Stomach smooth muscle (tissue), 2 donors: ENCODE data around the gene CHST7.
"Not testable (repeated sequence)": the region's sequence is repeated elsewhere in the genome, so short reads cannot be mapped to it uniquely, and the experiment has no call there.

Source experiments
- H3K27ac ChIP-seq: one replicate; pipeline ENCODE4 v1.7.0; 2013; ENCODE audit warnings: mild to moderate bottlenecking, low read length, inconsistent platforms
- H3K27me3 ChIP-seq, 2 donors: one replicate each; pipeline ENCODE4 v1.7.0; 2013; ENCODE audit warnings: low read length in 2 of 2; ENCODE audit not compliant: insufficient read depth in 2 of 2, control insufficient read depth in 1 of 2
- H3K36me3 ChIP-seq, 2 donors: one replicate each; pipeline ENCODE4 v1.7.0; 2013; ENCODE audit warnings: low read length in 2 of 2; ENCODE audit not compliant: control insufficient read depth in 2 of 2, insufficient read depth in 2 of 2
- H3K4me1 ChIP-seq: one replicate; pipeline ENCODE4 v1.7.0; 2013; ENCODE audit warnings: low read length; ENCODE audit not compliant: control insufficient read depth, insufficient read depth
- H3K4me3 ChIP-seq, 2 donors: one replicate each; pipeline ENCODE4 v1.7.0; 2013; ENCODE audit warnings: low read length in 2 of 2
- H3K9ac ChIP-seq, 2 donors: one replicate each; pipeline ENCODE4 v1.7.0; 2013; ENCODE audit warnings: low read length in 2 of 2, mild to moderate bottlenecking in 1 of 2
- H3K9me3 ChIP-seq, 2 donors: one replicate each; pipeline ENCODE4 v1.7.0; 2013; ENCODE audit warnings: low read length in 2 of 2; ENCODE audit not compliant: control insufficient read depth in 2 of 2
- donor health status: healthy.
- donor health status: Pancreatic carcinoma.

CHST7 gene

GRCh38 chrX:46573331-46573891 is at the start of gene CHST7:
Gene CHST7 (plus strand): TSS chrX:46573765. CDS start chrX:46573932, 167 bp downstream.
- H3K4me1 ChIP-seq: peaks cover 16% of the 10 kb centered on the region
- peak within 1 kb of the TSS; percentile 49 to 75 for H3K4me3 ChIP-seq
- peak within 1 kb of the TSS in 1 of 2 donors; percentile 33 for H3K9ac ChIP-seq
- peak within 1 kb of the TSS; percentile 24 for H3K27ac ChIP-seq
- H3K9me3 ChIP-seq: no peaks in the 10 kb centered on the region
- peaks cover 8 to 14% of the 10 kb centered on the region in 2 donors for H3K27me3 ChIP-seq
- H3K36me3 ChIP-seq: no peaks in the 10 kb centered on the region

GRCh38 chrX:46528640-46529039 is 44.9 kb upstream of the CHST7 start:
- H3K9ac ChIP-seq, H3K36me3 ChIP-seq, H3K27me3 ChIP-seq, H3K4me3 ChIP-seq, H3K9me3 ChIP-seq, H3K4me1 ChIP-seq, H3K27ac ChIP-seq: not testable (repeated sequence)

- not testable (repeated sequence) for H3K27ac ChIP-seq, H3K4me3 ChIP-seq, H3K9ac ChIP-seq, H3K4me1 ChIP-seq, H3K9me3 ChIP-seq, H3K27me3 ChIP-seq, H3K36me3 ChIP-seq
Measured at GRCh38 chrX:46529740-46530403, 43.7 kb upstream of the CHST7 start.

- not testable (repeated sequence) for H3K9ac ChIP-seq, H3K9me3 ChIP-seq, H3K27ac ChIP-seq, H3K36me3 ChIP-seq, H3K4me1 ChIP-seq, H3K4me3 ChIP-seq, H3K27me3 ChIP-seq
Measured at GRCh38 chrX:46530404-46530908, 43.1 kb upstream of the CHST7 start.

GRCh38 chrX:46531442-46531841 is 42.1 kb upstream of the CHST7 start:
- Histone ChIP-seq H3K4me1 (no peaks in the 10 kb centered on the region), H3K9ac (no peak overlapping the region), H3K27me3 (no peaks in the 10 kb centered on the region), H3K36me3 (no peaks in the 10 kb centered on the region), H3K27ac (no peak overlapping the region), H3K4me3 (no peak overlapping the region), H3K9me3 (no peaks in the 10 kb centered on the region)

GRCh38 chrX:46543441-46543840 is 30.1 kb upstream of the CHST7 start:
- Histone ChIP-seq H3K36me3 (no peaks in the 10 kb centered on the region), H3K9ac (no peak overlapping the region), H3K27me3 (peaks cover 0 to 9% of the 10 kb centered on the region in 2 donors), H3K27ac (no peak overlapping the region), H3K9me3 (no peaks in the 10 kb centered on the region), H3K4me1 (peaks cover 6% of the 10 kb centered on the region), H3K4me3 (no peak overlapping the region)

GRCh38 chrX:46544527-46544926 is 29.0 kb upstream of the CHST7 start:
- not testable (repeated sequence) for H3K4me1 ChIP-seq, H3K9me3 ChIP-seq, H3K27me3 ChIP-seq, H3K27ac ChIP-seq, H3K36me3 ChIP-seq
- peak overlapping the region; percentile 82 for H3K4me3 ChIP-seq
- peak overlapping the region; percentile 90 to 93 for H3K9ac ChIP-seq

GRCh38 chrX:46545111-46546005 is 28.2 kb upstream of the CHST7 start, which contains the start of gene ZNF674:
Gene ZNF674 (minus strand): TSS chrX:46545421. CDS start chrX:46542087, 3,334 bp downstream.
- Histone ChIP-seq H3K27me3 (peaks cover 0 to 9% of the 10 kb centered on the region in 2 donors), H3K4me3 (peak within 1 kb of the TSS; percentile 82), H3K9me3 (no peaks in the 10 kb centered on the region)

GRCh38 chrX:46547857-46548256 is 25.7 kb upstream of the CHST7 start:
- H3K4me1 ChIP-seq: peaks cover 6% of the 10 kb centered on the region
- no peak overlapping the region for H3K9ac ChIP-seq
- peaks cover 0 to 9% of the 10 kb centered on the region in 2 donors for H3K27me3 ChIP-seq
- H3K9me3 ChIP-seq: no peaks in the 10 kb centered on the region
- no peaks in the 10 kb centered on the region for H3K36me3 ChIP-seq
- no peak overlapping the region for H3K27ac ChIP-seq
- no peak overlapping the region for H3K4me3 ChIP-seq

More at GRCh38 chrX:46545111-46546005, 28.2 kb upstream of the CHST7 start, which contains the start of gene ZNF674:
- Histone ChIP-seq H3K4me1 (peaks cover 6% of the 10 kb centered on the region), H3K27ac (peak within 1 kb of the TSS; percentile 70), H3K9ac (peak within 1 kb of the TSS; percentile 90 to 93), H3K36me3 (no peaks in the 10 kb centered on the region)

GRCh38 chrX:46549914-46550313 is 23.7 kb upstream of the CHST7 start:
- Histone ChIP-seq H3K27me3 (peaks cover 0 to 7% of the 10 kb centered on the region in 2 donors), H3K4me3 (no peak overlapping the region), H3K9ac (no peak overlapping the region), H3K9me3 (no peaks in the 10 kb centered on the region), H3K27ac (no peak overlapping the region), H3K36me3 (no peaks in the 10 kb centered on the region), H3K4me1 (peaks cover 6% of the 10 kb centered on the region)
